ENCODE measurements around the gene HCFC1.

The HCFC1 gene

DNA sequence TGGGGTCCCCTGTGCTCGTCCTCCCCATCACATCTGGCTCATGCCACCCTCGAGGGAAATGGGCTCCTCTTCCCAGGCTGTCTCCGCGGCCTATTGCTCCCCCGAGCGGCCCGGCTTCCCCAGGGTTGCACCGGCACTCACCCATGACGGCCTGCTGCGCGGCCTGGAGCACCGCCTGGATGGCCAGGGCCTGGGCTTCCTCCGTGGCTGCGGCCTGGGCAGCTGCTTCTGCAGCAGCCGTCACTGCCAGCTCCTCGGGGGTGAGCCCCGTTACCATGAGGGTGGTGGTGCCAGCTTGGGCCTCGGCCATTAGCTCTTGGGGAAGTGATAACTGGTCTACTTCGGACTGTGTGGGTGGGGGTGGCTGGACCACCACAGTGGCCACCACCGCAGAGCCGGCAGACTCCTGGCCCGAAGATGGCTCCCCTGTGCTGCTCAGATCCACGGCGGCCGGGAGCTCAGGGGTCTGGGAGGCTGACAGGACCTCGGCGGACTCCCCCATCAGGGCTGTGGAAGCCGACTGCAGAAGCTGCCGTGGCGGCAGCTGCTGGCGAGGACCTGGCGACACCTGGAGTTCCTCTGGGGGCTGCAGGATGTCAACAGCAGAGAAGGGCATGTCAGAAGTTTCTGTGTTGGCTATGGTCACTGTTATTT lies 19.1 kb downstream of the HCFC1 start:
- Histone ChIP-seq H3K9me3 (ENCODE audit: control insufficient read depth in 5 of 5, low read length in 5 of 5) (no peaks in the 10 kb centered on the region), H3K27ac (ENCODE audit: low read depth, low read length) (no peak overlapping the region), H3K4me1 (ENCODE audit: control insufficient read depth in 5 of 5, insufficient read depth in 5 of 5, low read length in 5 of 5) (peaks cover 0 to 24% (median 11%) of the 10 kb centered on the region in 5 donors), H3K9ac (ENCODE audit: low read length in 5 of 5) (no peak overlapping the region), H3K4me3 (ENCODE audit: low read depth in 1 of 5, low read length in 5 of 5) (no peak overlapping the region), H3K36me3 (ENCODE audit: control insufficient read depth in 5 of 5, insufficient read depth in 5 of 5, low read length in 5 of 5) (peaks cover 0 to 90% (median 81%) of the 10 kb centered on the region in 5 donors), H3K27me3 (ENCODE audit: control insufficient read depth in 5 of 5, insufficient read depth in 4 of 5, low read length in 5 of 5) (peaks cover 0 to 11% (median 0%) of the 10 kb centered on the region in 5 donors)

DNA sequence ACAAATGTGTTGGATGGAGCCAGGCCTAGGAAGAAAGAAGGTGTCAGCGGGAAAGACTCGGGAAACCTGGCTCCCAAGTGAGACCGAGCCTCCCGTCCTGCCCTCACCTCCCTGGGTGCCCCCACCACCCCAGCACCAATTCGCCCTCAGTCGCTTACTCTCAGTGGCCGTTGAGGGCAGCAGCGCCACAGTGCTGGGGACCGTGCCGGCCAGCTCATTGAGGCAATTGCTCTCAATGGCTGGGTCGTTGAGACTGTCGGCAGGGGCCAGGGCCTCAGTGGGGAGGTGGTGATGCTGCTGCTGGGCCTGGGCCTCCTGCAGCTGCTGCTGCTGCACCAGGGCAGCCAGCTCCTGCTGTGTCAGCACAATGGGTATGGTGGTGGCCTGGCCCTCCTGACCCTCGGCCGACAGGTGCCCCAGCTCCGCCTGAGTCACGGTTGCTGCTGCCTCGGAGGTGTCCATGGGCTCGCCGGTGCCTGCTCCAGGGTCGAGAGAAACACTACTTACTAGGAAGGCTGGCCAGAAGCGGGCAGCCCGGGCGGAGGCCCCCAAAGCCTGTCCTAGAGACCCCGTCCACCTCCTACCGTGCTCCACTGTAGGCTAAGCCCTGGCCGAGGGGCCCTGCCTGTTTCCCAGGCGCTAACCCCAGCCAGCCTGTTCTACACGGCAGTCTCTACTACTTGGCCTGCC lies 19.8 kb downstream of the HCFC1 start:
- Histone ChIP-seq H3K27me3 (ENCODE audit: control insufficient read depth in 5 of 5, insufficient read depth in 4 of 5, low read length in 5 of 5) (peaks cover 0 to 11% (median 0%) of the 10 kb centered on the region in 5 donors), H3K9me3 (ENCODE audit: control insufficient read depth in 5 of 5, low read length in 5 of 5) (no peaks in the 10 kb centered on the region), H3K9ac (ENCODE audit: low read length in 5 of 5) (no peak overlapping the region), H3K36me3 (ENCODE audit: control insufficient read depth in 5 of 5, insufficient read depth in 5 of 5, low read length in 5 of 5) (peaks cover 0 to 84% (median 74%) of the 10 kb centered on the region in 5 donors), H3K4me1 (ENCODE audit: control insufficient read depth in 5 of 5, insufficient read depth in 5 of 5, low read length in 5 of 5) (peaks cover 0 to 29% (median 15%) of the 10 kb centered on the region in 5 donors), H3K4me3 (ENCODE audit: low read depth in 1 of 5, low read length in 5 of 5) (no peak overlapping the region), H3K27ac (ENCODE audit: low read depth, low read length) (no peak overlapping the region)

DNA sequence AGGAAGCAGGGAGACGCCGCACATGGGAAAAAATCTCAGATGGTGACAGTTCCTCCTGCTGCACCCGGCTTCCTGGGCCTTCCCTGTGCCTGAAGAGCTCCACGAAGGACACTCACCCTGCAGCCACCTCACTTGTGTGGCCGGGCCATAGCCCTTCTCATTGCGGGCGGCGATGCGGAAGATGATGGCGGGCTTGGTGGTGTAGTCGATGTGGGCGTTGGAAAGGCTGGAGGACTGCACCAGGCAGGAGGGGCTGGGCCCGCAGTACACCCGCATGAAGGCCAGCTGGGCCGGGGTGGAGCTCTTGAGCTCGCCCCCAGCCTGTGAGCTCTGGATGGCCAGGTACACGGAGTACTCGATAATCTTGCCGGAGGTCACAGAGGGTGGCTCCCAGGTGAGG lies 21.5 kb downstream of the HCFC1 start:
- H3K9me3 ChIP-seq (ENCODE audit: control insufficient read depth in 5 of 5, low read length in 5 of 5) = no peaks in the 10 kb centered on the region
- H3K27ac ChIP-seq (ENCODE audit: low read depth, low read length) = no peak overlapping the region
- peaks cover 0 to 67% (median 57%) of the 10 kb centered on the region in 5 donors for H3K36me3 ChIP-seq (ENCODE audit: control insufficient read depth in 5 of 5, insufficient read depth in 5 of 5, low read length in 5 of 5)
- H3K4me3 ChIP-seq (ENCODE audit: low read depth in 1 of 5, low read length in 5 of 5) = no peak overlapping the region
- H3K4me1 ChIP-seq (ENCODE audit: control insufficient read depth in 5 of 5, insufficient read depth in 5 of 5, low read length in 5 of 5) = peaks cover 0 to 29% (median 15%) of the 10 kb centered on the region in 5 donors
- H3K9ac ChIP-seq (ENCODE audit: low read length in 5 of 5) = no peak overlapping the region
- H3K27me3 ChIP-seq (ENCODE audit: control insufficient read depth in 5 of 5, insufficient read depth in 4 of 5, low read length in 5 of 5) = peaks cover 0 to 8% (median 3%) of the 10 kb centered on the region in 5 donors

- peaks cover 0 to 36% (median 22%) of the 10 kb centered on the region in 5 donors for H3K4me1 ChIP-seq (ENCODE audit: control insufficient read depth in 5 of 5, insufficient read depth in 5 of 5, low read length in 5 of 5)
- no peak overlapping the region for H3K9ac ChIP-seq (ENCODE audit: low read length in 5 of 5)
- H3K36me3 ChIP-seq (ENCODE audit: control insufficient read depth in 5 of 5, insufficient read depth in 5 of 5, low read length in 5 of 5) = peaks cover 0 to 57% (median 47%) of the 10 kb centered on the region in 5 donors
- H3K4me3 ChIP-seq (ENCODE audit: low read depth in 1 of 5, low read length in 5 of 5) = no peak overlapping the region
- no peak overlapping the region for H3K27ac ChIP-seq (ENCODE audit: low read depth, low read length)
- no peaks in the 10 kb centered on the region for H3K9me3 ChIP-seq (ENCODE audit: control insufficient read depth in 5 of 5, low read length in 5 of 5)
- H3K27me3 ChIP-seq (ENCODE audit: control insufficient read depth in 5 of 5, insufficient read depth in 4 of 5, low read length in 5 of 5) = peaks cover 0 to 13% (median 3%) of the 10 kb centered on the region in 5 donors
Measured at GRCh38 chrX:153948847-153949805, 22.5 kb downstream of the HCFC1 start.

DNA sequence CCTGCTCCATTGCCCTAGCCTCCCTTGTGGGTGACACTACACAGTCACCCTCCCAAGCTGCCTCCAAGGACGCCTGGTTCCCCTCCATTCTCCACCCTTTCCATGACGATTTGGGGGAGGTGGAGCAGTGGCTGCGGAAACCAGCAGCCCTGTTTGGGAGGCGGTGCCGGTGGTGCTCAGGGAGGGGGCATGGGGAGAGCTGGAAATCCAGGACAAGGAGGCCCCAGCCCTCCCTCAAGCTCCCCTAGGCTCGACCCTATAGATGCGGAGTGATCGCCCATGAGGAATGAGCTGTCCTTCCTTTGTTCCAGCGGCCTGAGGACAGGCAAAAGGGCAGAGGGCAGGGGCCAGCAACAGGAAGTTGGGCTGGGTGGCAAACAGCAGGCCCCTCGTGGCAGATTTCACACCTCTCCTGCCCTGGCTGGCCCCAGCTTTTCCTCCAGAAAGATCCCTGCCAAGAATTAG lies 23.6 kb downstream of the HCFC1 start:
- Histone ChIP-seq H3K4me3 (ENCODE audit: low read depth in 1 of 5, low read length in 5 of 5) (no peak overlapping the region), H3K9ac (ENCODE audit: low read length in 5 of 5) (no peak overlapping the region), H3K27me3 (ENCODE audit: control insufficient read depth in 5 of 5, insufficient read depth in 4 of 5, low read length in 5 of 5) (peaks cover 3 to 14% (median 7%) of the 10 kb centered on the region in 5 donors), H3K9me3 (ENCODE audit: control insufficient read depth in 5 of 5, low read length in 5 of 5) (no peaks in the 10 kb centered on the region), H3K36me3 (ENCODE audit: control insufficient read depth in 5 of 5, insufficient read depth in 5 of 5, low read length in 5 of 5) (peaks cover 0 to 48% (median 37%) of the 10 kb centered on the region in 5 donors), H3K27ac (ENCODE audit: low read depth, low read length) (no peak overlapping the region), H3K4me1 (ENCODE audit: control insufficient read depth in 5 of 5, insufficient read depth in 5 of 5, low read length in 5 of 5) (peaks cover 0 to 47% (median 27%) of the 10 kb centered on the region in 5 donors)

DNA sequence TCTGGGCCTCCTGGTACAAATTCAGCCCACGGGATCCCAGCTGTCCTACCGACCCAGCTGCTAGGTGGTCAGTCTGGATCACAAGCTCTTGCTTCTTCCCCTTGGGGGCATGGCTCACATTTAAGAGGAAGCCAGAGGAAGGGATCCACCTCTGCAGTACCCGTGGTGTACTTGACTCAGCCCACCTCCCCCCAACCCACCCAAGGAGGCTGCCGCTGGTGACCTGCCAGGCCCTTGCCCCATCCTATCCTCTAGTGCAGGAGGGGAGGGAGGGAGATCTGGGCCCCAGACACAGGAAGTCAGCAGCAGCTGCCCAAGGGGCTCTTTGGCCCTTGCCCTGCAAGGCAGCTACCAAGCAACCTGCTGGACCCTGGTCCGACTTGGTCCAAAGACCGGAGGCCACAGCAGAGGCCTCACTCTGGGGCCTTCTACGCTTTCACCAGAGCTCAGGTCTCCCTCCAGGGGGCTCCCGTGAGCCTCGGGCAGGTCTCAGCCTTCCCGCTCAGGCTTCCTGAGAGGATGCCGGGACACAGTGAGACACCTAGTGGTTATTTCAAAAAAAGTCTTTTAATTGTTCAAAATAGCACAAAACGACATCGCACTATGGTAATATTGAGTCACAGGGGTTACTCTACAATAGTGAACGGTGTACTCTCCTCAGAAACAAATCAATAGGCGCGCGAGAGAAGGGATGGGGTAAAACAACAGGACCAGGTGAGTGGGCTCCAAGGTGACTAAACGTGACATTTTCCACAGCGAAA lies 24.4 kb downstream of the HCFC1 start:
- H3K36me3 ChIP-seq (ENCODE audit: control insufficient read depth in 5 of 5, insufficient read depth in 5 of 5, low read length in 5 of 5) = peaks cover 0 to 40% (median 31%) of the 10 kb centered on the region in 5 donors
- H3K9ac ChIP-seq (ENCODE audit: low read length in 5 of 5) = peak overlapping the region in 1 of 5 donors; percentile 17
- H3K4me1 ChIP-seq (ENCODE audit: control insufficient read depth in 5 of 5, insufficient read depth in 5 of 5, low read length in 5 of 5) = peaks cover 0 to 50% (median 30%) of the 10 kb centered on the region in 5 donors
- H3K4me3 ChIP-seq (ENCODE audit: low read depth in 1 of 5, low read length in 5 of 5) = no peak overlapping the region
- no peak overlapping the region for H3K27ac ChIP-seq (ENCODE audit: low read depth, low read length)
- peaks cover 3 to 13% (median 7%) of the 10 kb centered on the region in 5 donors for H3K27me3 ChIP-seq (ENCODE audit: control insufficient read depth in 5 of 5, insufficient read depth in 4 of 5, low read length in 5 of 5)
- no peaks in the 10 kb centered on the region for H3K9me3 ChIP-seq (ENCODE audit: control insufficient read depth in 5 of 5, low read length in 5 of 5)

DNA sequence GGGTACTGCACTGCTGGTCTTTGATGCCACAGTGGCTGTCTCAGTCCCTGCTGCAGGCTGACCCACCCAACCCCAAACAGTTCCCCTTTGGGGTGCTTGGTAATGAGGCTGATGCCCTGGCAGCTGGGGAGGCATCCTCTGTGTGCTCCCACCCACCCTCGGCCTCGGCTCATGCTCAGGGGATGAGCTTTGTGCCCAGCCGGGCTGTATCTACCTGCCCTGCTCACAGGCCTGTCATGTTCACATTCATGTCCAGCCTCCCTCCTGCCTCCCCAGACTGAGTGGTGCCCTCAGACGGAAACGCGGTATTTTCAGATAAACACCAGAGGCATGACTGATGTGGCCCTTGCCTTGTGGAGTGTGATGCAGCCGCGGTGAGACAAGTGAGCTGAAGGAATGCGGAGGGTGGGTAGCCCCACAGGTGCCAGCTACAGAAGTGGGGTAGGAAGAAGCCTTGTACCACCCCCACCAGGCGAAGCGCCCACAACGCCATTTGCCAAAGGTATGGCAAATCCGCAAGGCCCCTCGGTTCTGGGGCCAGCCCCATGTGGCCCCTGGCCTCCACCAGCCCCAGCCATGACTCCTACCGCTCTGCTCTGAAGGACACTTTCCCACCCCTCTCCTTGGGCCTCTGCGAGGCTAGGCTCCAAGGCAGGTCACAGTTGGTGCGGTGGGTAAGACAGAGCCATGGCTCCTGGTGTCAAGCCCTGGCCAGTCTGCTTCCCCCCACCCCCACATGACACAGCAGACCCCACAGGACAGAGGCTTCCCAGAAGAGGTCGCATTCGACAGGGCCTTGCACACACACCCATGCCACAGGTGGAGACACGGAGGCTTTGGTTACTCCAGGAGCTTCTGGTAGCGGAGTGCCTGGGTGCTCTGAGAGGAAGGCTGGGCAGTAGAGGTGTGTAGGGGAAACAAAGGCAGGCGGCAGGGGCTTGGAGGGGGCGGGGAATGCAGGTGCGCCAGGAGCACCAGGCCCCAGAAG lies 25.4 kb downstream of the HCFC1 start:
- H3K4me3 ChIP-seq (ENCODE audit: low read depth in 1 of 5, low read length in 5 of 5) = no peak overlapping the region

DNA sequence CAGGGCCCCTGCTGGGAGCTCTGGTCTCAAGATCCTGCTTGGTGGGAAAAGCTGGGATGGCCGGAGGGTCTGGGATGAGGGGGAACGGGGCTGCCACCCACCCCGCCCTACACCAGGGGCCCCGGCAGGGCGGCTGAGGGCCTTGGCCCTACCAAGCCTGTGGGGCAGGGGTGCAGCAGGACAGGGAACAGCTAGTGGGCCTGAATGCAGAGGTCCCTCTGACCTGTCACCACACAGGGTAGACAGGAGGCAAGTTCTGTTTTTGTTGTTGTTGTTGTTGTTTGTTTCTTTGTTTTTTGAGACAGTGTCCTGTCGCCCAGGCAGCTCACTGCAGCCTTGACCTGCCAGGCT lies 26.8 kb downstream of the HCFC1 start:
- H3K4me1 ChIP-seq (ENCODE audit: control insufficient read depth in 5 of 5, insufficient read depth in 5 of 5, low read length in 5 of 5) = peaks cover 0 to 52% (median 32%) of the 10 kb centered on the region in 5 donors
- H3K36me3 ChIP-seq (ENCODE audit: control insufficient read depth in 5 of 5, insufficient read depth in 5 of 5, low read length in 5 of 5) = peaks cover 0 to 22% (median 7%) of the 10 kb centered on the region in 5 donors
- H3K9ac ChIP-seq (ENCODE audit: low read length in 5 of 5) = peak overlapping the region in 1 of 5 donors; percentile 45
- no peaks in the 10 kb centered on the region for H3K9me3 ChIP-seq (ENCODE audit: control insufficient read depth in 5 of 5, low read length in 5 of 5)
- H3K27me3 ChIP-seq (ENCODE audit: control insufficient read depth in 5 of 5, insufficient read depth in 4 of 5, low read length in 5 of 5) = peaks cover 3 to 17% (median 10%) of the 10 kb centered on the region in 5 donors
- no peak overlapping the region for H3K27ac ChIP-seq (ENCODE audit: low read depth, low read length)
- peak overlapping the region in 1 of 5 donors; percentile 67 for H3K4me3 ChIP-seq (ENCODE audit: low read depth in 1 of 5, low read length in 5 of 5)

More for the DNA sequence above, 25.4 kb downstream of the HCFC1 start:
- H3K27ac ChIP-seq (ENCODE audit: low read depth, low read length) = no peak overlapping the region
- H3K9me3 ChIP-seq (ENCODE audit: control insufficient read depth in 5 of 5, low read length in 5 of 5) = no peaks in the 10 kb centered on the region
- H3K27me3 ChIP-seq (ENCODE audit: control insufficient read depth in 5 of 5, insufficient read depth in 4 of 5, low read length in 5 of 5) = peaks cover 3 to 13% (median 7%) of the 10 kb centered on the region in 5 donors
- peaks cover 0 to 30% (median 22%) of the 10 kb centered on the region in 5 donors for H3K36me3 ChIP-seq (ENCODE audit: control insufficient read depth in 5 of 5, insufficient read depth in 5 of 5, low read length in 5 of 5)
- no peak overlapping the region for H3K9ac ChIP-seq (ENCODE audit: low read length in 5 of 5)
- peaks cover 0 to 50% (median 31%) of the 10 kb centered on the region in 5 donors for H3K4me1 ChIP-seq (ENCODE audit: control insufficient read depth in 5 of 5, insufficient read depth in 5 of 5, low read length in 5 of 5)
